Gastroesophageal sphincter (tissue), 3 donors: ENCODE measurements around the gene SLITRK6.

Experiments
- EP300 ChIP-seq: sonication (generic); formaldehyde crosslinking; IDR thresholded peaks from one replicate; pipeline ENCODE4 v1.6.1; 2017; ENCODE audit warnings: antibody characterized with exemption, mild to moderate bottlenecking
- POLR2A ChIP-seq, 2 donors: fragments of 450-650 bp; IDR thresholded peaks; one replicate each; pipeline ENCODE4 v1.6.1; 2017; ENCODE audit warnings: antibody characterized with exemption in 2 of 2, mild to moderate bottlenecking in 2 of 2, moderate library complexity in 1 of 2
- TF ChIP-seq, protein P1 (sequence below), 4 experiments: fragments of 200-600 bp in 2 of 4; fragments of 450-650 bp in 2 of 4; sonication (generic) in 1 of 4; IDR thresholded peaks; one replicate each; pipeline ENCODE4 v1.5.1; 2017 to 2019; ENCODE audit warnings: antibody characterized with exemption in 4 of 4, mild to moderate bottlenecking in 2 of 4, moderate library complexity in 2 of 4

DNA sequence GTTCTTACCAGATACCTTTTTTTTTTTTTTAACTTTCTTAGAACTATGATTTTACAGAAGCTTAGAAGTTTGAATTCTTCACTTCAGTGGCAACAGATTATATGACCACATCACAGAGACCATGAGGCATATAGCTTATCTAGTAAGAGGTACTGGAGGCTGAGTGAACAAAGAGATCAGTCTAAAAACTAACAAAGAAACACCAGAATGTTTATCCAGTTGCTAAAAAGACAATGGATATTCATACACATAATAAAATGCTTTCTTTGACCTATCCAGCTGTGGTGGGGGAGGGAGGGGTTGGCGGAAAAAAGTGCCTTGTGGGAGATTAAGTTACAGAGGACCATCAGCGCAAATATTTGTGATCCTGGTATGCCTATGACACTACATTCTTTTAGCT is 34.7 kb upstream of the SLITRK6 start:
- TF ChIP-seq, protein P1, sequence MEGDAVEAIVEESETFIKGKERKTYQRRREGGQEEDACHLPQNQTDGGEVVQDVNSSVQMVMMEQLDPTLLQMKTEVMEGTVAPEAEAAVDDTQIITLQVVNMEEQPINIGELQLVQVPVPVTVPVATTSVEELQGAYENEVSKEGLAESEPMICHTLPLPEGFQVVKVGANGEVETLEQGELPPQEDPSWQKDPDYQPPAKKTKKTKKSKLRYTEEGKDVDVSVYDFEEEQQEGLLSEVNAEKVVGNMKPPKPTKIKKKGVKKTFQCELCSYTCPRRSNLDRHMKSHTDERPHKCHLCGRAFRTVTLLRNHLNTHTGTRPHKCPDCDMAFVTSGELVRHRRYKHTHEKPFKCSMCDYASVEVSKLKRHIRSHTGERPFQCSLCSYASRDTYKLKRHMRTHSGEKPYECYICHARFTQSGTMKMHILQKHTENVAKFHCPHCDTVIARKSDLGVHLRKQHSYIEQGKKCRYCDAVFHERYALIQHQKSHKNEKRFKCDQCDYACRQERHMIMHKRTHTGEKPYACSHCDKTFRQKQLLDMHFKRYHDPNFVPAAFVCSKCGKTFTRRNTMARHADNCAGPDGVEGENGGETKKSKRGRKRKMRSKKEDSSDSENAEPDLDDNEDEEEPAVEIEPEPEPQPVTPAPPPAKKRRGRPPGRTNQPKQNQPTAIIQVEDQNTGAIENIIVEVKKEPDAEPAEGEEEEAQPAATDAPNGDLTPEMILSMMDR (IDR thresholded peaks at IDR 0.05), result no peak
- TF ChIP-seq EP300 (no peak), POLR2A (IDR thresholded peaks at IDR 0.05) (no peak)
